GM12878 (cell line): ENCODE results near the gene SPATA25. TPM values are rescaled to one million over a fixed set of nuclear protein-coding genes. Genes with fewer than 3 reads are reported as not detected.
"Not testable (repeated sequence)": the region's sequence is repeated elsewhere in the genome, so short reads cannot be mapped to it uniquely, and the experiment has no call there.

Experiments used
- ATAC-seq: fragments of 200-7000 bp; cut with Tn5 transposase; 3 replicates; pipeline ENCODE4 v1.9.1; 2020; ENCODE audit warnings: mild to moderate bottlenecking, moderate library complexity
- BruUV-seq: library from RNA; stranded (reverse); fragments of 400-500 nt; replicated peaks from 2 replicates; lab custom pipeline; 2021; lab: Mats Ljungman, UMichigan
- CTCF ChIA-PET: fragments of 300-600 bp; sonication (Branson Sonifier 250); formaldehyde crosslinking; extraction: SDS; loops from one replicate; lab custom pipeline; 2021; ENCODE audit warnings: inconsistent platforms; lab: Yijun Ruan, JAX
- POLR2A ChIA-PET: fragments of 350-600 bp; formaldehyde crosslinking; extraction: SDS; loops from one replicate; lab custom pipeline; 2021; ENCODE audit warnings: inconsistent platforms; lab: Charles Lee
- RAD21 ChIA-PET: fragments of 300-600 bp; sonication (Branson Sonifier 250); formaldehyde crosslinking; loops from one replicate; lab custom pipeline; 2023; ENCODE audit warnings: antibody characterized with exemption; ENCODE audit not compliant: unreplicated experiment; lab: Charles Lee
- SMC1A ChIA-PET: fragments of 300-600 bp; sonication (Branson Sonifier 250); formaldehyde crosslinking; loops from one replicate; lab custom pipeline; 2023; ENCODE audit not compliant: unreplicated experiment, uncharacterized antibody; lab: Charles Lee
- DNase-seq: peaks from one replicate; pipeline ENCODE4 v3.0.0-alpha.2; 2011; ENCODE audit warnings: low read depth, low spot score
- FAIRE-seq: peaks from 3 replicates; lab custom pipeline; 2011; peaks lifted over from hg19 to GRCh38; lab: Jason Lieb, UNC
- H2AFZ ChIP-seq: 2 replicates; pipeline ENCODE4 v1.6.0; 2011; ENCODE audit warnings: low read depth, low read length, control low read depth; ENCODE audit not compliant: control insufficient read depth
- H3K27ac ChIP-seq: 2 replicates; pipeline ENCODE4 v1.5.1; 2011; ENCODE audit warnings: control low read depth; ENCODE audit not compliant: control insufficient read depth, insufficient read depth
- H3K27me3 ChIP-seq, 2 experiments: replicated peaks in 1 of 2; 2 replicates each; pipeline versions ENCODE4 v1.6.0 to v1.6.1; 2011; ENCODE audit warnings: low read length in 1 of 2; ENCODE audit not compliant: control insufficient read depth in 2 of 2, insufficient read depth in 2 of 2
- H3K36me3 ChIP-seq, 2 experiments: 2 replicates each; pipeline ENCODE4 v1.5.1; 2011; ENCODE audit warnings: low read length in 1 of 2; ENCODE audit not compliant: control insufficient read depth in 2 of 2, insufficient read depth in 2 of 2
- H3K4me1 ChIP-seq: 2 replicates; pipeline ENCODE4 v1.6.1; 2011; ENCODE audit warnings: mild to moderate bottlenecking, low read length, moderate library complexity, mixed read lengths; ENCODE audit not compliant: control insufficient read depth, insufficient read depth
- H3K4me2 ChIP-seq: 2 replicates; pipeline ENCODE4 v1.6.0; 2011; ENCODE audit warnings: control low read depth; ENCODE audit not compliant: control insufficient read depth, insufficient read depth
- H3K4me3 ChIP-seq: fragments of 200-600 bp; sonication (generic); 2 replicates; pipeline ENCODE4 v1.5.1; 2016
- H3K79me2 ChIP-seq: 2 replicates; pipeline ENCODE4 v1.6.0; 2011; ENCODE audit warnings: low read length; ENCODE audit not compliant: control insufficient read depth, insufficient read depth
- H3K9ac ChIP-seq: 2 replicates; pipeline ENCODE4 v1.8.0; 2011; ENCODE audit warnings: low read length, control low read depth, mixed read lengths; ENCODE audit not compliant: control insufficient read depth, insufficient read depth
- H3K9me3 ChIP-seq: replicated peaks from 3 replicates; pipeline ENCODE4 v1.5.1; 2011; ENCODE audit warnings: mild to moderate bottlenecking, low read length; ENCODE audit not compliant: control insufficient read depth, insufficient read depth
- H4K20me1 ChIP-seq: 2 replicates; pipeline ENCODE4 v1.6.0; 2011; ENCODE audit not compliant: control insufficient read depth, insufficient read depth
- NFIC ChIP-seq: IDR thresholded peaks from 2 replicates; pipeline ENCODE4 v1.6.1; 2012; ENCODE audit warnings: low read depth, mild to moderate bottlenecking, inconsistent platforms, low read length, moderate library complexity
- POLR2A ChIP-seq: IDR thresholded peaks from 2 replicates; pipeline ENCODE4 v1.6.1; 2011; ENCODE audit warnings: low read depth, mild to moderate bottlenecking, low read length
- WGBS: methylation state at CpG from one replicate; pipeline ENCODE4 v1.1.6; 2016; ENCODE audit warnings: low lambda C conversion rate; ENCODE audit not compliant: insufficient replicate concordance, insufficient coverage; ENCODE audit errors: missing lambda C conversion rate; 5-methylcytosine and 5-hydroxymethylcytosine counted together
- in situ Hi-C: fragments of 300-500 bp; cut with MboI; formaldehyde crosslinking; loops from 9 replicates; pipeline ENCODE4 v1.14.3; 2018; ENCODE audit warnings: mixed read lengths
- intact Hi-C: fragments of 100-400 bp; cut with micrococcal nuclease; formaldehyde crosslinking; loops from one replicate; pipeline ENCODE4 v1.14.2; 2022; ENCODE audit not compliant: unreplicated experiment
- polyA plus RNA-seq, 11 experiments: library from polyadenylated mRNA; depleted of rRNA in 4 of 11; unstranded in 6 of 11; stranded (reverse) in 5 of 11; fragments of >200 nt; fragmentation: Nextera tagmentation in 4 of 11; fragmentation: Illumina TruSeq in 1 of 11; extraction: Ambion mirVana in 4 of 11; extraction: Trizol in 1 of 11; gene quantifications; 1 replicate in 1 of 11; 2 replicates in 10 of 11; pipeline versions ENCODE4 v1.2.1 to v1.2.3, GENCODE V29; 2011 to 2016; ENCODE audit warnings: inconsistent platforms in 2 of 11, missing spikeins in 2 of 11, low read depth in 1 of 11
- total RNA-seq, 4 experiments: library from RNA; depleted of rRNA in 3 of 4; stranded (reverse); fragments of >200 nt in 3 of 4; fragmentation: Illumina TruSeq in 1 of 4; extraction: Trizol in 1 of 4; gene quantifications; 2 replicates each; pipeline versions ENCODE4 v1.2.1 to v1.2.3, GENCODE V29; 2013 to 2021

The SPATA25 gene
- total and polyA plus RNA-seq, 10 of the 15 experiments (the other 5 are each of a cell fraction or from before 2014, with no cell fraction given) = 0.28 to 2.9 (median 1.3) TPM; not detected in 3

DNA sequence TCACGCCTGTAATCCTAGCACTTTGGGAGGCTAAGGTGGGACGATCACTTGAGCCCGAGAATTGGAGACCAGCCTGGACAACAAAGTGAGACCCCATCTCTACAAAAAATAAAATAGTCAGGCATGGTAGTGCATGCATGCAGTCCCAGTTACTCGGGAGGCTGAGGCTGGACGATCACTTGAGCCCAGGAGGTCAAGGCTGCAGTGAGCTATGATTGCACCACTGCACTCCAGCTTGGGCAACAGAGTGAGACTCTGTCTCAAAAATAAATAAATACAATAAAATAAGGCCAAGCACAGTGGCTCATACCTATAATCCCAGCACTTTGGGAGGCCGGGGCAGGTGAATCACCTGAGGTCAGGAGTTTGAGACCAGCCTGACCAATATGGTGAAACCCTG lies 13.9 kb upstream of the SPATA25 start:
- H3K4me3 ChIP-seq, intact Hi-C loops, DNase-seq, H3K79me2 ChIP-seq, H4K20me1 ChIP-seq, H3K9me3 ChIP-seq, ATAC-seq, RAD21 ChIA-PET, H2AFZ ChIP-seq, H3K4me2 ChIP-seq, H3K27ac ChIP-seq, BruUV-seq, H3K27me3 ChIP-seq, H3K4me1 ChIP-seq, H3K9ac ChIP-seq, in situ Hi-C loops, SMC1A ChIA-PET, FAIRE-seq, H3K36me3 ChIP-seq: not testable (repeated sequence)
- ChIA-PET CTCF (interaction anchor here (0.8 kb wide), 2 partner anchors 11 to 68 kb away, joined by 3 read pairs; no protein-coding TSS in a partner anchor), POLR2A (interaction anchor here (1.0 kb wide), 1 partner anchor 32 kb away, joined by 3 read pairs; no protein-coding TSS in a partner anchor)
- WGBS = 96% methylated on average over 6 of the region's 6 CpGs

- H3K4me1 ChIP-seq = no peaks in the 10 kb centered on the region
- no peaks in the 10 kb centered on the region for H4K20me1 ChIP-seq
- TF ChIP-seq NFIC (no peak), POLR2A (peak; percentile 30; the same call in 1 of the 2 replicates)
- TF ChIP-seq, all 136 proteins: peak for 1
- CTCF ChIA-PET = no interaction called here
- Histone ChIP-seq H3K4me3 (no peak overlapping the region), H3K27ac (no peak overlapping the region), H3K79me2 (no peaks in the 10 kb centered on the region), H3K4me2 (no peak overlapping the region), H3K27me3 (no peaks in the 10 kb centered on the region), H3K36me3 (peaks cover 0 to 3% of the 10 kb centered on the region in 2 experiments; a peak in 2 of 4 replicates), H3K9me3 (no peaks in the 10 kb centered on the region), H3K9ac (no peak overlapping the region), H2AFZ (no peak overlapping the region)
- in situ Hi-C loops (no loop called here), intact Hi-C loops (no loop called here)
- ATAC-seq (no peak), FAIRE-seq (no peak), DNase-seq (no peak)
- POLR2A ChIA-PET = interaction anchor here (0.6 kb wide), 1 partner anchor 10 kb away, joined by 3 read pairs; no protein-coding TSS in a partner anchor
- BruUV-seq = TSS peak; percentile 50
- SMC1A ChIA-PET = no interaction called here
- whole genome bisulfite sequencing = 90% methylated on average over 12 of the region's 13 CpGs
- RAD21 ChIA-PET = no interaction called here
These were observed 11.8 kb upstream of the SPATA25 start for GRCh38 chr20:45899046-45899835.
